ENCODE results near the gene SYK. TPM values are rescaled to one million over a fixed set of nuclear protein-coding genes. Genes with fewer than 3 reads are reported as not detected.

The SYK gene
- polyA plus RNA-seq, 3 donors = 51.1 to 186 (median 177) TPM

- Mint-ChIP-seq H3K4me1 (peaks cover 70% of the 10 kb centered on the region), H3K9me3 (peaks cover 0 to 5% (median 0%) of the 10 kb centered on the region in 7 donors), H3K36me3 (peaks cover 65 to 66% of the 10 kb centered on the region in 2 donors), H3K27me3 (ENCODE audit: low read depth in 3 of 3) (peaks cover 0 to 3% (median 0%) of the 10 kb centered on the region in 3 donors), H3K4me3 (no peak overlapping the region), H3K27ac (peak overlapping the region; percentile 83 to 97 (median 94))
- H4K20me1 ChIP-seq (ENCODE audit: insufficient read depth, low read length) = peaks cover 93% of the 10 kb centered on the region
- H3K9me3 ChIP-seq (replicated peaks in 1 of 2; ENCODE audit: control insufficient read depth in 1 of 2, insufficient read depth in 1 of 2, low read length in 2 of 2) = no peaks in the 10 kb centered on the region
- H3K4me3 ChIP-seq (replicated peaks in 1 of 3; ENCODE audit: low read depth in 2 of 3, low read length in 3 of 3) = no peak overlapping the region
- H3K4me1 ChIP-seq (ENCODE audit: control insufficient read depth in 1 of 2, insufficient read depth in 2 of 2, low read length in 2 of 2) = peaks cover 42 to 53% of the 10 kb centered on the region in 2 donors
- no peak overlapping the region for H3K9ac ChIP-seq (ENCODE audit: insufficient read depth, low read length, poor library complexity, severe bottlenecking)
- no CpG with 5 or more reads among the region's 1 CpG for WGBS (ENCODE audit: insufficient coverage)
- H3K79me2 ChIP-seq (ENCODE audit: insufficient read depth, low read length) = peaks cover 98% of the 10 kb centered on the region
- H3K4me2 ChIP-seq (replicated peaks; ENCODE audit: extremely low read depth, low read length, poor library complexity, severe bottlenecking) = no peak overlapping the region
- DNase-seq = no peak
- TF ChIP-seq CTCF (IDR thresholded peaks at IDR 0.05) = no peak
- no peaks in the 10 kb centered on the region for H3K27me3 ChIP-seq (ENCODE audit: control insufficient read depth in 2 of 2, insufficient read depth in 2 of 2, low read length in 2 of 2)
- peaks cover 21 to 62% of the 10 kb centered on the region in 2 donors for H3K36me3 ChIP-seq (replicated peaks in 1 of 2; ENCODE audit: control insufficient read depth in 1 of 2, insufficient read depth in 2 of 2, low read length in 2 of 2)
- no peak overlapping the region for H2AFZ ChIP-seq (ENCODE audit: insufficient read depth, low read depth, low read length, poor library complexity, severe bottlenecking)
- intact Hi-C loops (cut with micrococcal nuclease) = loop anchor here in 1 of 2 donors (10.0 kb wide), 1 partner anchor 51 kb away; no protein-coding TSS in a partner anchor
- peak overlapping the region in 1 of 2 donors; percentile 84 for H3K27ac ChIP-seq (ENCODE audit: low read depth in 1 of 2, low read length in 2 of 2)
Measured at GRCh38 chr9:90825586-90825985, 24.0 kb downstream of the SYK start.

- intact Hi-C loops (cut with micrococcal nuclease) = loop anchor here in 1 of 2 donors (10.0 kb wide), 1 partner anchor 52 kb away; no protein-coding TSS in a partner anchor
- H3K27me3 ChIP-seq (ENCODE audit: control insufficient read depth in 2 of 2, insufficient read depth in 2 of 2, low read length in 2 of 2) = no peaks in the 10 kb centered on the region
- peaks cover 93% of the 10 kb centered on the region for H4K20me1 ChIP-seq (ENCODE audit: insufficient read depth, low read length)
- WGBS (ENCODE audit: insufficient coverage) = 82% methylated on average over 2 of the region's 5 CpGs
- peaks cover 21 to 64% of the 10 kb centered on the region in 2 donors for H3K36me3 ChIP-seq (replicated peaks in 1 of 2; ENCODE audit: control insufficient read depth in 1 of 2, insufficient read depth in 2 of 2, low read length in 2 of 2)
- H3K9ac ChIP-seq (ENCODE audit: insufficient read depth, low read length, poor library complexity, severe bottlenecking) = no peak overlapping the region
- Mint-ChIP-seq H3K4me3 (peak overlapping the region; percentile 39 to 67), H3K36me3 (peaks cover 60 to 64% of the 10 kb centered on the region in 2 donors), H3K27me3 (ENCODE audit: low read depth in 3 of 3) (peaks cover 0 to 3% (median 0%) of the 10 kb centered on the region in 3 donors), H3K4me1 (peaks cover 69% of the 10 kb centered on the region), H3K9me3 (peaks cover 0 to 5% (median 0%) of the 10 kb centered on the region in 7 donors), H3K27ac (peak overlapping the region; percentile 88 to 97 (median 95))
- peak overlapping the region in 1 of 3 experiments; percentile 71 for H3K4me3 ChIP-seq (replicated peaks in 1 of 3; ENCODE audit: low read depth in 2 of 3, low read length in 3 of 3)
- peak overlapping the region; percentile 75 to 84 for H3K27ac ChIP-seq (ENCODE audit: low read depth in 1 of 2, low read length in 2 of 2)
- peaks cover 38 to 47% of the 10 kb centered on the region in 2 donors for H3K4me1 ChIP-seq (ENCODE audit: control insufficient read depth in 1 of 2, insufficient read depth in 2 of 2, low read length in 2 of 2)
- peak overlapping the region; percentile 74 for H3K4me2 ChIP-seq (replicated peaks; ENCODE audit: extremely low read depth, low read length, poor library complexity, severe bottlenecking)
- H3K9me3 ChIP-seq (replicated peaks in 1 of 2; ENCODE audit: control insufficient read depth in 1 of 2, insufficient read depth in 1 of 2, low read length in 2 of 2) = no peaks in the 10 kb centered on the region
- no peak for TF ChIP-seq CTCF (IDR thresholded peaks at IDR 0.05)
- no peak for DNase-seq
- no peak overlapping the region for H2AFZ ChIP-seq (ENCODE audit: insufficient read depth, low read depth, low read length, poor library complexity, severe bottlenecking)
- peaks cover 98% of the 10 kb centered on the region for H3K79me2 ChIP-seq (ENCODE audit: insufficient read depth, low read length)
Measured at GRCh38 chr9:90826326-90827020, 24.9 kb downstream of the SYK start.

All from CD14-positive monocyte (primary cell).